Caco-2 (cell line): ENCODE measurements around the gene SLC25A20. TPM values are rescaled to one million over a fixed set of nuclear protein-coding genes. Genes with fewer than 3 reads are reported as not detected.

Source experiments
- BruUV-seq: library from RNA; stranded (reverse); fragments of 400-500 nt; replicated peaks from 2 replicates; lab custom pipeline; 2021; lab: Mats Ljungman, UMichigan
- CTCF ChIA-PET: fragments of 300-600 bp; sonication (Branson Sonifier 250); formaldehyde crosslinking; loops from one replicate; lab custom pipeline; 2022; ENCODE audit warnings: antibody characterized with exemption; lab: Charles Lee
- POLR2A ChIA-PET: fragments of 300-600 bp; sonication (Branson Sonifier 250); formaldehyde crosslinking; loops from one replicate; lab custom pipeline; 2022; ENCODE audit warnings: antibody characterized with exemption; lab: Charles Lee
- DNase-seq, 2 experiments: peaks; one replicate each; pipeline versions ENCODE4 v3.0.0 to v3.0.0-alpha.2; 2020 to 2022
- H3K27me3 ChIP-seq: replicated peaks from 2 replicates; pipeline ENCODE4 v1.6.0; 2011; ENCODE audit warnings: low read length; ENCODE audit not compliant: control insufficient read depth, insufficient read depth
- H3K36me3 ChIP-seq: 2 replicates; pipeline ENCODE4 v1.5.1; 2011; ENCODE audit warnings: low read length; ENCODE audit not compliant: control insufficient read depth, insufficient read depth
- H3K4me1 ChIP-seq: fragments of 250-450 bp; sonication (Bioruptor Pico); 2 replicates; pipeline ENCODE4 v1.5.1; 2020; ENCODE audit warnings: mild to moderate bottlenecking
- H3K4me3 ChIP-seq: 2 replicates; pipeline ENCODE4 v1.5.1; 2011; ENCODE audit warnings: low read depth, mild to moderate bottlenecking, control low read depth, low read length
- H3K9me3 ChIP-seq: fragments of 250-450 bp; sonication (Bioruptor Pico); 2 replicates; pipeline ENCODE4 v1.5.1; 2020; ENCODE audit warnings: mild to moderate bottlenecking, moderate library complexity
- H3K27ac Mint-ChIP-seq: one replicate; pipeline ENCODE4 v1.8.0; 2022; ENCODE audit warnings: mixed read lengths; ENCODE audit not compliant: unreplicated experiment
- H3K27me3 Mint-ChIP-seq: one replicate; pipeline ENCODE4 v1.8.0; 2022; ENCODE audit warnings: mixed read lengths; ENCODE audit not compliant: insufficient read depth, unreplicated experiment
- H3K36me3 Mint-ChIP-seq: one replicate; pipeline ENCODE4 v1.8.0; 2022; ENCODE audit warnings: mild to moderate bottlenecking, mixed read lengths; ENCODE audit not compliant: insufficient read depth, unreplicated experiment
- H3K4me1 Mint-ChIP-seq: one replicate; pipeline ENCODE4 v1.8.0; 2022; ENCODE audit warnings: low read depth, mixed read lengths; ENCODE audit not compliant: unreplicated experiment
- H3K4me3 Mint-ChIP-seq: one replicate; pipeline ENCODE4 v1.8.0; 2022; ENCODE audit warnings: mild to moderate bottlenecking, moderate library complexity, mixed read lengths; ENCODE audit not compliant: unreplicated experiment
- H3K9me3 Mint-ChIP-seq: one replicate; pipeline ENCODE4 v1.8.0; 2022; ENCODE audit warnings: mixed read lengths; ENCODE audit not compliant: unreplicated experiment
- intact Hi-C: fragments of 100-400 bp; cut with micrococcal nuclease; formaldehyde crosslinking; loops from one replicate; pipeline ENCODE4 v1.10.0; 2022; ENCODE audit not compliant: unreplicated experiment
- total RNA-seq: library from RNA; stranded (reverse); gene quantifications from 2 replicates; pipeline ENCODE4 v1.2.3, GENCODE V29; 2022
- TF ChIP-seq, protein P1 (sequence below), 2 experiments: fragments of 200-600 bp in 1 of 2; IDR thresholded peaks; 1 replicate in 1 of 2; 2 replicates in 1 of 2; pipeline versions ENCODE4 v1.5.1 to v1.8.0; 2011 to 2022; ENCODE audit warnings: antibody characterized with exemption in 1 of 2, control low read depth in 1 of 2, inconsistent platforms in 1 of 2, low read depth in 1 of 2, low read length in 1 of 2, mild to moderate bottlenecking in 1 of 2, moderate library complexity in 1 of 2; ENCODE audit not compliant: insufficient read depth in 1 of 2, severe bottlenecking in 1 of 2, unreplicated experiment in 1 of 2

SLC25A20 gene
- total RNA-seq, 1 experiment from 2014 or later, result 19.3 TPM

DNA sequence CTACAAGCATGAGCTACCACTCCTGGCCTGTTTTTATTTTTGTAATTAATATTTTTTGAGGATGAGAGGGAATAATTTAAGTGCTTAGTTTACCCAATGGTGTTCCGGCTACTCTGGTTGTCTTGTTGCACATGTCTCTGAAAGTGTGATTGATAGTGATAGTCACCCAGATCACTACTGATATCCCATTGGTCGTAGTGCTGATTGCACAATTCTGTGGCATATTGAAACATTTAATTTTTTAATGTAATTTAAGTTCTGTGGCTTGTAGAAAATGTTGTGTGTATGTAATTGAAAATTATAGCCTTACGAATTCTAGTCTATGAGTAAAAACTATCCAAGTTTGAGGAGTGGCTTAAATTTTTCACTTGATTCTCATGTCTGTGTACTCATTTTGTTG lies 31.9 kb upstream of the SLC25A20 start:
- BruUV-seq, result no TSS peak

DNA sequence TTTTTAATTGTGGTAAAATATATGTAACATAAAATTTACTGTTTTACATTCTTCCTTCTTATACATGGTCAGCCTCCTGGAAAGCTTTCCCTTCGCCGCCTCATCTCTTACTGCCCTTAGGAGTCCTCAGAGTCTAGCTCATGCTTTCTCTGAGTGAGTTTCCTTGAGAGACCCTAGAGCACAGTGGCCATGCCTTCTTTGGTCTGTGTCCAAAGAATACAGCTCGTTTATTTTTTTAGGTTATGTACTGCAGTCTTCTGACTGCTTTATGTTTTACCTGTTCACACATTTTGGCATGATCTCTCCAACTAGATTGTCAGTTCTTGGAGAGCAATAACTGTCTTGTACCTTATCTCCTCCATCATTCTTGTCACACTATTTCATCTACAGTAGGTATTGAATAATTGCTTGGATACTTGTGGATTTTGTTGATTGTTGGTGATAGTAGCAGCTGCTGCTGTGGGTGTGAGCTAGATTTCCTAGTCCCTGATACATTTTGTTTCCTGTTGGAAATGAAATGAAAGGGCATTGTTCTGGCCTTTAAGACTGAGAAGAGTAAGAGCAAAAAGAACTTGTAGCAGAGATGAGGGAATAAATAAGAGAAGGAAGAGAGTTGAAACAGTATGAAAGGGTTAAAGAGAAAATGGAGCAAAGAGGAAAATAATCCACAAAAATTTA lies 30.8 kb upstream of the SLC25A20 start:
- Histone ChIP-seq H3K4me3 (no peak overlapping the region), H3K9me3 (no peaks in the 10 kb centered on the region), H3K4me1 (no peaks in the 10 kb centered on the region), H3K27me3 (no peaks in the 10 kb centered on the region), H3K36me3 (no peaks in the 10 kb centered on the region; the same call in 1 of the 2 replicates)
- ChIA-PET POLR2A (no interaction called here), CTCF (interaction anchor here (0.7 kb wide), 1 partner anchor 32 kb away, joined by 6 read pairs; no protein-coding TSS in a partner anchor)
- H3K36me3 Mint-ChIP-seq, result peaks cover 78% of the 10 kb centered on the region
- H3K4me1 Mint-ChIP-seq, result no peaks in the 10 kb centered on the region
- intact Hi-C loops, result no loop called here
- H3K9me3 Mint-ChIP-seq, result no peaks in the 10 kb centered on the region
- BruUV-seq, result no TSS peak
- DNase-seq, result no peak
- no peak overlapping the region for H3K4me3 Mint-ChIP-seq
- H3K27me3 Mint-ChIP-seq, result no peaks in the 10 kb centered on the region
- TF ChIP-seq, protein P1, sequence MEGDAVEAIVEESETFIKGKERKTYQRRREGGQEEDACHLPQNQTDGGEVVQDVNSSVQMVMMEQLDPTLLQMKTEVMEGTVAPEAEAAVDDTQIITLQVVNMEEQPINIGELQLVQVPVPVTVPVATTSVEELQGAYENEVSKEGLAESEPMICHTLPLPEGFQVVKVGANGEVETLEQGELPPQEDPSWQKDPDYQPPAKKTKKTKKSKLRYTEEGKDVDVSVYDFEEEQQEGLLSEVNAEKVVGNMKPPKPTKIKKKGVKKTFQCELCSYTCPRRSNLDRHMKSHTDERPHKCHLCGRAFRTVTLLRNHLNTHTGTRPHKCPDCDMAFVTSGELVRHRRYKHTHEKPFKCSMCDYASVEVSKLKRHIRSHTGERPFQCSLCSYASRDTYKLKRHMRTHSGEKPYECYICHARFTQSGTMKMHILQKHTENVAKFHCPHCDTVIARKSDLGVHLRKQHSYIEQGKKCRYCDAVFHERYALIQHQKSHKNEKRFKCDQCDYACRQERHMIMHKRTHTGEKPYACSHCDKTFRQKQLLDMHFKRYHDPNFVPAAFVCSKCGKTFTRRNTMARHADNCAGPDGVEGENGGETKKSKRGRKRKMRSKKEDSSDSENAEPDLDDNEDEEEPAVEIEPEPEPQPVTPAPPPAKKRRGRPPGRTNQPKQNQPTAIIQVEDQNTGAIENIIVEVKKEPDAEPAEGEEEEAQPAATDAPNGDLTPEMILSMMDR (IDR thresholded peaks at IDR 0.05; ENCODE audit: insufficient read depth in 1 of 2, low read depth in 1 of 2, low read length in 1 of 2, severe bottlenecking in 1 of 2, unreplicated experiment in 1 of 2), result no peak
- no peak overlapping the region for H3K27ac Mint-ChIP-seq

More for the DNA sequence above, 31.9 kb upstream of the SLC25A20 start:
- no peaks in the 10 kb centered on the region for H3K27me3 Mint-ChIP-seq
- POLR2A ChIA-PET, result interaction anchor here (0.6 kb wide), 1 partner anchor 83 kb away, joined by 4 read pairs; the partner anchor contains the start of gene PRKAR2A
- no peak overlapping the region for H3K4me3 Mint-ChIP-seq
- Histone ChIP-seq H3K4me1 (no peaks in the 10 kb centered on the region), H3K27me3 (no peaks in the 10 kb centered on the region), H3K36me3 (no peaks in the 10 kb centered on the region; the same call in 1 of the 2 replicates), H3K4me3 (no peak overlapping the region), H3K9me3 (no peaks in the 10 kb centered on the region)
- H3K27ac Mint-ChIP-seq, result no peak overlapping the region
- CTCF ChIA-PET, result no interaction called here
- TF ChIP-seq, protein P1 (IDR thresholded peaks at IDR 0.05; ENCODE audit: insufficient read depth in 1 of 2, low read depth in 1 of 2, low read length in 1 of 2, severe bottlenecking in 1 of 2, unreplicated experiment in 1 of 2), result no peak
- intact Hi-C loops, result no loop called here
- peaks cover 78% of the 10 kb centered on the region for H3K36me3 Mint-ChIP-seq
- H3K9me3 Mint-ChIP-seq, result no peaks in the 10 kb centered on the region
- DNase-seq, result no peak
- no peaks in the 10 kb centered on the region for H3K4me1 Mint-ChIP-seq

DNA sequence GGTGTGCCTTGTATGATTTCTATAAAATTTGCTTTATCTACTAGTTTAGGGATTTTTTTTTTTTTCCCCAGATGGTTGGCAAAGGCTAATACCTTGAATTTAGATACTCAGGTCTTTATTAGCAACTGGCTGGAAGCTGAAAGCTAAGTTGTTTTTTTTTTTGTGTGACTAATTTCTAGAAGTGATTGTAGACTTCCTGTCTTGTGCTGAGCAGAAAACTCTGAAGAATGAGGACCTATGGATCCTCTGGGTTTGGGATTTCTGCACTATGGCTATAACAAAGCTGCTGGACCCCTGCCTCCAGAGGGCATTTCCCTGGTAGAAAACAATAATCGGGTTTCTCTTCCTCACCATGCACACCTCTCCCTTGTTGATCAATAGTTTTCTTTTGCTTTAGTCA lies 30.0 kb upstream of the SLC25A20 start:
- H3K9me3 Mint-ChIP-seq, result no peaks in the 10 kb centered on the region
- intact Hi-C loops, result no loop called here
- Histone ChIP-seq H3K4me3 (no peak overlapping the region), H3K9me3 (no peaks in the 10 kb centered on the region), H3K27me3 (no peaks in the 10 kb centered on the region), H3K36me3 (no peaks in the 10 kb centered on the region; the same call in 1 of the 2 replicates), H3K4me1 (no peaks in the 10 kb centered on the region)
- POLR2A ChIA-PET, result no interaction called here
- DNase-seq, result no peak
- H3K4me3 Mint-ChIP-seq, result no peak overlapping the region
- TF ChIP-seq, protein P1 (IDR thresholded peaks at IDR 0.05; ENCODE audit: insufficient read depth in 1 of 2, low read depth in 1 of 2, low read length in 1 of 2, severe bottlenecking in 1 of 2, unreplicated experiment in 1 of 2), result no peak
- peaks cover 77% of the 10 kb centered on the region for H3K36me3 Mint-ChIP-seq
- CTCF ChIA-PET, result no interaction called here
- no peaks in the 10 kb centered on the region for H3K4me1 Mint-ChIP-seq
- BruUV-seq, result no TSS peak
- no peak overlapping the region for H3K27ac Mint-ChIP-seq
- H3K27me3 Mint-ChIP-seq, result no peaks in the 10 kb centered on the region
